IMR-90 (cell line): ENCODE measurements around the gene TDRD3. TPM values are rescaled to one million over a fixed set of nuclear protein-coding genes. Genes with fewer than 3 reads are reported as not detected.

Source experiments
- ATAC-seq: fragments of 200-7000 bp; cut with Tn5 transposase; 2 replicates; pipeline ENCODE4 v1.9.1; 2020; ENCODE audit warnings: low read depth, mild to moderate bottlenecking, moderate library complexity
- BruUV-seq: library from RNA; stranded (reverse); fragments of 400-500 nt; replicated peaks from 2 replicates; lab custom pipeline; 2021; lab: Mats Ljungman, UMichigan
- CTCF ChIA-PET: fragments of 300-600 bp; formaldehyde crosslinking; extraction: SDS; loops from one replicate; lab custom pipeline; 2021; ENCODE audit warnings: antibody characterized with exemption; lab: Yijun Ruan, JAX
- POLR2A ChIA-PET: fragments of 300-600 bp; sonication (Branson Sonifier 250); formaldehyde crosslinking; loops from one replicate; lab custom pipeline; 2022; ENCODE audit warnings: antibody characterized with exemption; ENCODE audit not compliant: unreplicated experiment; lab: Charles Lee
- DNase-seq: peaks from one replicate; pipeline ENCODE4 v3.0.0; 2013
- H2AFZ ChIP-seq: replicated peaks from 2 replicates; pipeline ENCODE3; 2013; ENCODE audit warnings: low read length, mild to moderate bottlenecking; ENCODE audit not compliant: poor library complexity
- H2AK5ac ChIP-seq: 2 replicates; pipeline ENCODE4 v1.6.1; 2013; ENCODE audit warnings: low read depth, low read length, inconsistent platforms
- H2AK9ac ChIP-seq: replicated peaks from 2 replicates; pipeline ENCODE3; 2013; ENCODE audit warnings: mild to moderate bottlenecking, low read depth, low read length, moderate library complexity; ENCODE audit not compliant: poor library complexity
- H2BK120ac ChIP-seq: 2 replicates; pipeline ENCODE4 v1.6.1; 2013; ENCODE audit warnings: low read depth, low read length, inconsistent platforms
- H2BK15ac ChIP-seq: 3 replicates; pipeline ENCODE4 v1.6.1; 2013; ENCODE audit warnings: low read depth, low read length, inconsistent platforms
- H2BK20ac ChIP-seq: 2 replicates; pipeline ENCODE4 v1.6.1; 2013; ENCODE audit warnings: low read depth, mild to moderate bottlenecking, inconsistent platforms, low read length, moderate library complexity
- H2BK5ac ChIP-seq: 2 replicates; pipeline ENCODE4 v1.6.1; 2013; ENCODE audit warnings: mild to moderate bottlenecking, low read depth, low read length, inconsistent platforms; ENCODE audit not compliant: poor library complexity, severe bottlenecking
- H3K14ac ChIP-seq: replicated peaks from 2 replicates; pipeline ENCODE4 v1.6.1; 2013; ENCODE audit warnings: low read depth, low read length, inconsistent platforms
- H3K18ac ChIP-seq: 2 replicates; pipeline ENCODE4 v1.6.1; 2013; ENCODE audit warnings: low read depth, low read length, control low read depth
- H3K23ac ChIP-seq: 2 replicates; pipeline ENCODE4 v1.6.1; 2013; ENCODE audit warnings: low read depth, low read length, inconsistent platforms
- H3K27ac ChIP-seq: 2 replicates; pipeline ENCODE4 v1.5.1; 2013; ENCODE audit warnings: mild to moderate bottlenecking, control low read depth, low read length; ENCODE audit not compliant: insufficient read depth
- H3K27me3 ChIP-seq: 2 replicates; pipeline ENCODE4 v1.6.1; 2013; ENCODE audit warnings: low read length; ENCODE audit not compliant: control insufficient read depth, insufficient read depth
- H3K36me3 ChIP-seq: 2 replicates; pipeline ENCODE4 v1.6.1; 2013; ENCODE audit warnings: low read length, mixed read lengths; ENCODE audit not compliant: control insufficient read depth, insufficient read depth
- H3K4ac ChIP-seq: 2 replicates; pipeline ENCODE4 v1.6.1; 2013; ENCODE audit warnings: low read depth, low read length, inconsistent platforms
- H3K4me1 ChIP-seq: 2 replicates; pipeline ENCODE4 v1.6.1; 2013; ENCODE audit warnings: low read length, mixed read lengths; ENCODE audit not compliant: control insufficient read depth, insufficient read depth
- H3K4me2 ChIP-seq: 2 replicates; pipeline ENCODE4 v1.6.1; 2013; ENCODE audit warnings: low read depth, mild to moderate bottlenecking, control low read depth, low read length, moderate library complexity
- H3K4me3 ChIP-seq: 2 replicates; pipeline ENCODE4 v1.5.1; 2013; ENCODE audit warnings: low read depth, mild to moderate bottlenecking, control low read depth, low read length, moderate library complexity; ENCODE audit not compliant: insufficient read depth
- H3K56ac ChIP-seq: 2 replicates; pipeline ENCODE4 v1.6.1; 2013; ENCODE audit warnings: low read length, inconsistent platforms; ENCODE audit not compliant: insufficient read depth; ENCODE audit errors: extremely low read depth
- H3K79me1 ChIP-seq, 2 experiments: 2 replicates each; pipeline ENCODE4 v1.6.1; 2013; ENCODE audit warnings: low read length in 2 of 2, inconsistent platforms in 1 of 2, low read depth in 1 of 2
- H3K9ac ChIP-seq: 2 replicates; pipeline ENCODE4 v1.6.1; 2013; ENCODE audit warnings: low read depth, low read length, control low read depth
- H3K9me1 ChIP-seq: 2 replicates; pipeline ENCODE4 v1.6.1; 2013; ENCODE audit warnings: low read length, inconsistent platforms; ENCODE audit not compliant: insufficient read depth
- H3K9me3 ChIP-seq: 2 replicates; pipeline ENCODE4 v1.6.1; 2013; ENCODE audit warnings: low read length; ENCODE audit not compliant: control insufficient read depth, insufficient read depth
- H4K20me1 ChIP-seq: 2 replicates; pipeline ENCODE4 v1.6.1; 2013; ENCODE audit warnings: low read length, inconsistent platforms; ENCODE audit not compliant: insufficient read depth
- H4K5ac ChIP-seq: 2 replicates; pipeline ENCODE4 v1.6.1; 2013; ENCODE audit warnings: mild to moderate bottlenecking, low read depth, low read length, control low read depth
- H4K8ac ChIP-seq, 2 experiments: 2 replicates each; pipeline ENCODE4 v1.6.1; 2013; ENCODE audit warnings: low read depth in 2 of 2, low read length in 2 of 2, control low read depth in 1 of 2, inconsistent platforms in 1 of 2
- H4K91ac ChIP-seq: 2 replicates; pipeline ENCODE4 v1.6.1; 2013; ENCODE audit warnings: low read depth, low read length, inconsistent platforms; ENCODE audit not compliant: insufficient read depth
- CEBPB ChIP-seq: IDR thresholded peaks from 2 replicates; pipeline ENCODE4 v1.6.1; 2012; ENCODE audit warnings: low read depth, low read length, improper control_type of control experiment
- CHD1 ChIP-seq: IDR thresholded peaks from 2 replicates; pipeline ENCODE4 v1.6.1; 2012; ENCODE audit warnings: low read depth, low read length, improper control_type of control experiment
- FOS ChIP-seq: fragments of 150-350 bp; IDR thresholded peaks from 2 replicates; pipeline ENCODE4 v1.6.1; 2016; ENCODE audit warnings: low read depth, low read length
- MAFK ChIP-seq: IDR thresholded peaks from 2 replicates; pipeline ENCODE4 v1.6.1; 2012; ENCODE audit warnings: low read depth, low read length, improper control_type of control experiment
- MXI1 ChIP-seq: IDR thresholded peaks from 2 replicates; pipeline ENCODE4 v1.6.1; 2012; ENCODE audit warnings: low read depth, mild to moderate bottlenecking, low read length, moderate library complexity, borderline replicate concordance
- NFE2L2 ChIP-seq: fragments of 150-350 bp; IDR thresholded peaks from 2 replicates; pipeline ENCODE4 v1.6.1; 2016; ENCODE audit warnings: low read depth, mild to moderate bottlenecking, low read length
- RAD21 ChIP-seq: IDR thresholded peaks from 2 replicates; pipeline ENCODE4 v1.6.1; 2012; ENCODE audit warnings: low read length, improper control_type of control experiment
- WGBS, 2 experiments: methylation state at CpG; one replicate each; pipeline versions ENCODE4 v1.1.5 to v1.1.7; 2013; ENCODE audit warnings: missing lambda C conversion rate in 2 of 2; ENCODE audit not compliant: insufficient read length in 1 of 2; ENCODE audit errors: extremely low coverage in 2 of 2; 5-methylcytosine and 5-hydroxymethylcytosine counted together
- dilution Hi-C: fragments of 300-500 bp; cut with HindIII; formaldehyde crosslinking; loops from one replicate; pipeline ENCODE4 v1.14.3; 2018; ENCODE audit warnings: low sequenced_read_pairs; ENCODE audit not compliant: unreplicated experiment
- in situ Hi-C: fragments of 300-500 bp; cut with MboI; formaldehyde crosslinking; loops from 3 replicates; pipeline ENCODE4 v1.14.3; 2019; ENCODE audit warnings: low sequenced_read_pairs, inconsistent platforms, mixed read lengths
- intact Hi-C: fragments of 100-400 bp; cut with micrococcal nuclease; formaldehyde crosslinking; loops from 2 replicates; pipeline ENCODE4 v1.10.0; 2022
- polyA plus RNA-seq, 3 experiments: library from polyadenylated mRNA; depleted of rRNA; stranded (reverse); fragments of >200 nt; gene quantifications; 2 replicates each; pipeline ENCODE4 v1.2.3, GENCODE V29; 2012; ENCODE audit warnings: low replicate concordance in 1 of 3
- total RNA-seq: library from RNA; depleted of rRNA; stranded (reverse); fragments of >200 nt; gene quantifications from 2 replicates; pipeline ENCODE4 v1.2.3, GENCODE V29; 2012

The TDRD3 gene
- total and polyA plus RNA-seq, 2 of the 4 experiments (the other 2 are of a cell fraction): 3.9 to 12.0 TPM

- H3K27me3 ChIP-seq: no peaks in the 10 kb centered on the region
- H4K5ac ChIP-seq: no peak overlapping the region
- in situ Hi-C loops (no loop called here), dilution Hi-C loops (no loop called here), intact Hi-C loops (no loop called here)
- H3K36me3 ChIP-seq: no peaks in the 10 kb centered on the region
- no peak overlapping the region for H2BK20ac ChIP-seq
- no peaks in the 10 kb centered on the region for H3K9me1 ChIP-seq
- TF ChIP-seq NFE2L2 (0 out of 2 replicates have a peak, but pooled peaks have one; percentile 9), MXI1 (no peak), RAD21 (no peak), CHD1 (no peak), FOS (no peak), MAFK (peak; percentile 42), CEBPB (peak; percentile 67)
- no peak overlapping the region for H2AFZ ChIP-seq
- H2AK9ac ChIP-seq: no peak overlapping the region
- ChIA-PET POLR2A (interaction anchor here (0.6 kb wide), 3 partner anchors 28 to 1857 kb away, joined by 3 to 4 read pairs (median 3); no protein-coding TSS in a partner anchor), CTCF (interaction anchor here (0.6 to 0.8 kb wide), 2 partner anchors 12 to 33 kb away, joined by 3 to 4 read pairs; no protein-coding TSS in a partner anchor)
- no peak overlapping the region for H2BK15ac ChIP-seq
- no peaks in the 10 kb centered on the region for H3K9me3 ChIP-seq
- no peak overlapping the region for H3K4me2 ChIP-seq
- no peaks in the 10 kb centered on the region for H4K20me1 ChIP-seq
- H3K4me1 ChIP-seq: no peaks in the 10 kb centered on the region
- H3K4ac ChIP-seq: no peak overlapping the region
- no peak overlapping the region for H2BK5ac ChIP-seq
- no peak overlapping the region for H3K14ac ChIP-seq
- H3K27ac ChIP-seq: no peak overlapping the region
- no peak overlapping the region for H3K4me3 ChIP-seq
- H2AK5ac ChIP-seq: no peak overlapping the region
- H3K9ac ChIP-seq: no peak overlapping the region
- BruUV-seq: no TSS peak
- no peaks in the 10 kb centered on the region for H3K79me1 ChIP-seq
- no peak overlapping the region for H3K56ac ChIP-seq
- ATAC-seq (peak; percentile 44), DNase-seq (peak; percentile 10)
- no peak overlapping the region for H3K18ac ChIP-seq
- H4K91ac ChIP-seq: no peak overlapping the region
- H3K23ac ChIP-seq: no peak overlapping the region
- no peak overlapping the region for H4K8ac ChIP-seq
- no CpG with 5 or more reads among the region's 5 CpGs for WGBS, 2 experiments
- H2BK120ac ChIP-seq: no peak overlapping the region
Observed at GRCh38 chr13:60562096-60562780, 165.2 kb downstream of the TDRD3 start.
